ENCODE results near the gene ABHD16B. TPM values are rescaled to one million over a fixed set of nuclear protein-coding genes. Genes with fewer than 3 reads are reported as not detected.

Gene ABHD16B
- polyA plus RNA-seq, 2 of the 4 experiments (the other 2 are of a cell fraction) = not detected

DNA sequence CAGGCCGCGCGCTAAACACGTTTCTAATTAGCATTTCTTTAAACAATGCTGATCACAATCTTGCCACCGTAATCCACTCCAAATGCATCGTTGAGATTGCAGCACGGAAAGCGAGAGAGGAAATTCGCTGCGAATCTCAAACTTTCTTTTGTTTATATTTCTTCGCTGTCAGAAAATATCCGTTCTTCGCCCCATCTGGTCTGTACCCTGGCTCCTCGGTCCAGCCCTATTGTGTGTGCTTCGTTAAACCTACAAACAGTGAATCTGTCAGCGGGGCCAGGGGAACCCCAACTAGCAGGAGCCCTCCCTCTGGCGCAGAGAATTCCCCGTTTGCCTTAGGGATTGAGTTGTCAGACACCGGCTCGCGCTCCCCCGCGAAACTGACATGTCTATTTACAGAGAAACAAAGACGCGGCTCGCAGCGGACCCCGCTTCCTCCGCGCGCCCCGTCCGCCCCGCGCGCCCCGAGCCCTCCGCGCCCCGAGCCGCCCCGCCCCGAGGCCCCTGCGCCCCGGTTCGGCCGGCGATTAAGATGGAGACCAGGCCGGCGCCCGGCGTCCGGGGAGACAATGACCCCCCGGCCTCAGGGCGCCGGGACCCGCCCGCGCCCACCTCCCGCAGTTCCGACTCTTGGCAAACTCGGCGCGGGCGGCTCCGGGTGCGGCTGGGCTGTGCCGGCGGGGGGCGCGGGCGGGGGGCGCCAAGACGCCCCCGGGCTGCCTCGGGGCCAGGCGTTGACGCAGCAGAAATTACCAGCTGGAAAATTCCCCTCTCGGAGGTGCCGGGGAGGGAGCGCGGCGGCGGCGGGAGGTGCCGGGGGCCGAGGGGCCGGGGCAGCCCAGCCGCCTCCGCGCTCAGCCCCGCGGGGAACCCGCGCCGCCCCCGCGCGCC is 31.1 kb upstream of the ABHD16B start:
- POLR2A ChIA-PET = no interaction called here
- 61% methylated on average over 29 of the region's 99 CpGs for WGBS (ENCODE audit: missing lambda C conversion rate)
- no peak for FAIRE-seq

DNA sequence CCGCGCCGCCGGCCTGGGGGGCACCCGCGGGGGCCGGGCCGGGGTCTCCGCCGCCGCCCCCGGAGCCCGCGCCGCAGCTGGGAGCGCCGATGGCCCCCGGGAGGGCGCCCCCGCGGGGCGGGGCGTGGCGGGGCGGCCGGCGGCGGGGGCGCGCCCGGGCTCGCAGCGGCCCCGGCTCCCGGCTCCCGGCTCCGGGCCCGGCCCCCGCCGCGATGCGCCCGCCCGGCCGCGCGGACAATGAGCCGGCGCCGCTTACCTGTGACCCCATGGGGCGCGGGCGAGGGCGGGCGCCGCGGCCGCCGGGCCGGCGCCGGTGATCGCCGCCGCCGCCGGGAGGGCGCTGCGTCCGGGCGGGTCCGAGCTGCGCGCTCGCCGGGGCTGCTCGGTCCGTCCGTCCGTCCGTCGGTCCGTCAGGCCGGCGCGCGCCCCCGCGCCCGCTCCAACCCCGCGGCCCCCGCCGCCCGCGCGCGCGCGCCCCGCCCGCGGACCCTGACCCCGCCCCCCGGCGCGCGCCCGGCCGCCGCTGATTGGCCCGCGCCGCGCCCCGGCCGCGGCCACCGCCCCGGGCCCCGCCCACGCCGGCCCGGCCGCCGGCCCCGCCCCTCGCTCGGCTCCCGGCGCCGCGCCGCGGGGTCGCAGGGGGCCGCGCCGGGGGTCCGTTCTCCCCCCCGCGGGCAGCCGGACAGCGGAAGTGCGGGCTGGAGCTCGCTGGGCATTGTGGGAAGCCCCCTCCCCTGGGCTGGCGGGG is 30.3 kb upstream of the ABHD16B start, which contains the start of gene ZBTB46:
ZBTB46 (minus strand) TSS at position 424 of the 748 bp plus-strand sequence. CDS start 40,507 bp downstream, outside the sequence.
- ChIA-PET CTCF (interaction anchor here (1.1 to 1.4 kb wide), 2 partner anchors 12 to 143 kb away, joined by 3 to 5 read pairs; no protein-coding TSS in a partner anchor), POLR2A (no interaction called here)
- no peak for FAIRE-seq
- DNase-seq (ENCODE audit: low read depth in 1 of 2, low spot score in 1 of 2) = peak in 1 of 2 experiments; percentile 75
- 2% methylated on average over 8 of the region's 147 CpGs for WGBS (ENCODE audit: missing lambda C conversion rate)
- Histone ChIP-seq H3K9me3 (no peaks in the 10 kb centered on the region), H3K4me2 (peak within 1 kb of the TSS; percentile 100), H3K27ac (peak within 1 kb of the TSS; percentile 78 to 88), H3K4me3 (peak within 1 kb of the TSS; percentile 99), H3K4me1 (peaks cover 23% of the 10 kb centered on the region)
- no peak for TF ChIP-seq HOXB13 (CRISPR knock-in tag; IDR thresholded peaks at IDR 0.05; ENCODE audit: low read depth)
- no peak for TF ChIP-seq HOXA7 (CRISPR knock-in tag; IDR thresholded peaks at IDR 0.05)
- no peak for TF ChIP-seq ZNF302 (CRISPR knock-in tag; IDR thresholded peaks at IDR 0.05)
- no peak for TF ChIP-seq BHLHE40 (IDR thresholded peaks at IDR 0.05; ENCODE audit: low read depth, low read length)
- no peak for TF ChIP-seq TFCP2L1 (CRISPR knock-in tag; IDR thresholded peaks at IDR 0.05)
- TF ChIP-seq CHD4 (IDR thresholded peaks at IDR 0.05; ENCODE audit: borderline replicate concordance) = no peak
- ATAC-seq = peak in 1 of 2 experiments; percentile 47; a peak in 2 of 6 replicates

More for the DNA sequence above, 31.1 kb upstream of the ABHD16B start:
- peak overlapping the region; percentile 64 to 84; a peak in 5 of 6 replicates for H3K27ac ChIP-seq
- DNase-seq (ENCODE audit: low read depth in 1 of 2, low spot score in 1 of 2) = no peak
- CTCF ChIA-PET = interaction anchor here (0.6 to 1.4 kb wide), 3 partner anchors 12 to 180 kb away, joined by 3 to 5 read pairs (median 3); no protein-coding TSS in a partner anchor
- peak overlapping the region; percentile 100 for H3K4me2 ChIP-seq
- peaks cover 19% of the 10 kb centered on the region for H3K4me1 ChIP-seq
- no peak for ATAC-seq
- H3K4me3 ChIP-seq = peak overlapping the region; percentile 99
- H3K9me3 ChIP-seq = no peaks in the 10 kb centered on the region
- TF ChIP-seq MAZ (IDR thresholded peaks at IDR 0.05; ENCODE audit: borderline replicate concordance, low read depth, low read length) = no peak

DNA sequence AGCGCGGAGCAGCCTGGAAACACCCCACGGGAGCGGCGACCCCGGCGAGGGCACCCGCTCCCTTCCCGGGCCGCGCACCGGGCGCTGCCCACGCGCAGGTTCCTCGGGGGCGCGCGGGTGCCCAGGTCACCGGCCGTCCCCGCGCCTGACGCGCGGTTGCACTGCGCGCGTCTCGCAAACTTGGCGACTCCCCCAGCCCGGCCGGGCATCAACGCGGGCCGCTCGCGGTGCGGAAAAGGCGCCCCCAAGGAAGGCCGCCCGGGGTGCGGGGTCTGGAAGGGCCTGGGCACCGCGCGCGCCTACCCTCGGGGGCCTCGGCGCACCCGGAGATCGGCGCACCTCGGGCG is 29.7 kb upstream of the ABHD16B start:
- peaks cover 23% of the 10 kb centered on the region for H3K4me1 ChIP-seq
- no CpG with 5 or more reads among the region's 55 CpGs for WGBS (ENCODE audit: missing lambda C conversion rate)
- POLR2A ChIA-PET = no interaction called here

DNA sequence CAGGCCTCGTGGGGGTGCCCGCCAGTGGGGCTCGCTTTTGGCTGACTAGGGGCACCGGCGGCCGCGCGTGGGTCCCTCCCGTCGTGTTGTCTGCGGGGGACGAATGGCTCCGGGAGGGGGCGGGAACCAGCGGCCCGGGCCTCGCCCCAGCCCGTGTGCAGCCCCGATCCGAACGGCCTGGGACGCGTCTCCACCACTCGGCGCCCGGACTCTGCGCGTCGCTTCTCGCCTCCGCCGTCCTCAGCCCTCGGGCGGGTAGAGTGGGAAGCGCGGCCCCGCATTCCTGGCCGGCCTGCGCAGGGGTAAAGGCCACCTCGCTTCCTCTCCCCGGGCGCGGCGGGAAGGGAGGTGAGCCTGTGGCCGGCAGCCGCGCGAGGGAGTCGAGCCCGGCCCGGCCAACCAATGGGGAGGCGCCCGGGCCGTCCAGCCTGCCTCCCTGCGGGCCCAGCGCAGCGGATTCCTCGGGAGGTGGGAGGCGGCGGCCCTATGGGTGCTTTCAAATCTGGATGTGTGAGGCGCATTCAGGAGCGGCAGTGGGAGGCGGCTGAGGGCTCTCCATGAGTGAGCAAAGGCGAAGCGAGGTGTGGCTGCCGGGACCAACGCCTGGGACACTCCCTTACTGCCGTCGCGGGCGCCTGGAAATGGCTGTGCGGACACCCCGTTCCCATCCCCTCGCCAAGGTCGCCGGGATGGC is 29.2 kb upstream of the ABHD16B start:
- CTCF ChIA-PET = no interaction called here
- POLR2A ChIA-PET = interaction anchor here (1.2 kb wide), 1 partner anchor 33 kb away, joined by 4 read pairs; the partner anchor contains the start of gene TPD52L2
- Histone ChIP-seq H3K27ac (peak overlapping the region in 1 of 2 experiments; percentile 88; a peak in 5 of 6 replicates), H3K4me3 (peak overlapping the region; percentile 99), H3K4me2 (peak overlapping the region; percentile 100), H3K9me3 (no peaks in the 10 kb centered on the region), H3K4me1 (peaks cover 23% of the 10 kb centered on the region)
- 78% methylated on average over 55 of the region's 76 CpGs for WGBS (ENCODE audit: missing lambda C conversion rate)
- DNase-seq (ENCODE audit: low read depth in 1 of 2, low spot score in 1 of 2) (no peak), ATAC-seq (peak in 1 of 2 experiments; percentile 7; a peak in 2 of 6 replicates), FAIRE-seq (no peak)
- no peak for TF ChIP-seq HDAC2 (IDR thresholded peaks at IDR 0.05)
- TF ChIP-seq, protein P1, sequence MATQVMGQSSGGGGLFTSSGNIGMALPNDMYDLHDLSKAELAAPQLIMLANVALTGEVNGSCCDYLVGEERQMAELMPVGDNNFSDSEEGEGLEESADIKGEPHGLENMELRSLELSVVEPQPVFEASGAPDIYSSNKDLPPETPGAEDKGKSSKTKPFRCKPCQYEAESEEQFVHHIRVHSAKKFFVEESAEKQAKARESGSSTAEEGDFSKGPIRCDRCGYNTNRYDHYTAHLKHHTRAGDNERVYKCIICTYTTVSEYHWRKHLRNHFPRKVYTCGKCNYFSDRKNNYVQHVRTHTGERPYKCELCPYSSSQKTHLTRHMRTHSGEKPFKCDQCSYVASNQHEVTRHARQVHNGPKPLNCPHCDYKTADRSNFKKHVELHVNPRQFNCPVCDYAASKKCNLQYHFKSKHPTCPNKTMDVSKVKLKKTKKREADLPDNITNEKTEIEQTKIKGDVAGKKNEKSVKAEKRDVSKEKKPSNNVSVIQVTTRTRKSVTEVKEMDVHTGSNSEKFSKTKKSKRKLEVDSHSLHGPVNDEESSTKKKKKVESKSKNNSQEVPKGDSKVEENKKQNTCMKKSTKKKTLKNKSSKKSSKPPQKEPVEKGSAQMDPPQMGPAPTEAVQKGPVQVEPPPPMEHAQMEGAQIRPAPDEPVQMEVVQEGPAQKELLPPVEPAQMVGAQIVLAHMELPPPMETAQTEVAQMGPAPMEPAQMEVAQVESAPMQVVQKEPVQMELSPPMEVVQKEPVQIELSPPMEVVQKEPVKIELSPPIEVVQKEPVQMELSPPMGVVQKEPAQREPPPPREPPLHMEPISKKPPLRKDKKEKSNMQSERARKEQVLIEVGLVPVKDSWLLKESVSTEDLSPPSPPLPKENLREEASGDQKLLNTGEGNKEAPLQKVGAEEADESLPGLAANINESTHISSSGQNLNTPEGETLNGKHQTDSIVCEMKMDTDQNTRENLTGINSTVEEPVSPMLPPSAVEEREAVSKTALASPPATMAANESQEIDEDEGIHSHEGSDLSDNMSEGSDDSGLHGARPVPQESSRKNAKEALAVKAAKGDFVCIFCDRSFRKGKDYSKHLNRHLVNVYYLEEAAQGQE (IDR thresholded peaks at IDR 0.05) = no peak
- no peak for TF ChIP-seq NPAS2 (CRISPR knock-in tag; IDR thresholded peaks at IDR 0.05; ENCODE audit: borderline replicate concordance)
- no peak for TF ChIP-seq FOSB (CRISPR knock-in tag; IDR thresholded peaks at IDR 0.05)
- TF ChIP-seq, protein P2, sequence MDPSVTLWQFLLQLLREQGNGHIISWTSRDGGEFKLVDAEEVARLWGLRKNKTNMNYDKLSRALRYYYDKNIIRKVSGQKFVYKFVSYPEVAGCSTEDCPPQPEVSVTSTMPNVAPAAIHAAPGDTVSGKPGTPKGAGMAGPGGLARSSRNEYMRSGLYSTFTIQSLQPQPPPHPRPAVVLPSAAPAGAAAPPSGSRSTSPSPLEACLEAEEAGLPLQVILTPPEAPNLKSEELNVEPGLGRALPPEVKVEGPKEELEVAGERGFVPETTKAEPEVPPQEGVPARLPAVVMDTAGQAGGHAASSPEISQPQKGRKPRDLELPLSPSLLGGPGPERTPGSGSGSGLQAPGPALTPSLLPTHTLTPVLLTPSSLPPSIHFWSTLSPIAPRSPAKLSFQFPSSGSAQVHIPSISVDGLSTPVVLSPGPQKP (IDR thresholded peaks at IDR 0.05; ENCODE audit: low read depth, low read length) = no peak
- TF ChIP-seq CHD4 (IDR thresholded peaks at IDR 0.05; ENCODE audit: borderline replicate concordance) = no peak
- no peak for TF ChIP-seq JUN (IDR thresholded peaks at IDR 0.05)
- TF ChIP-seq, protein P3, sequence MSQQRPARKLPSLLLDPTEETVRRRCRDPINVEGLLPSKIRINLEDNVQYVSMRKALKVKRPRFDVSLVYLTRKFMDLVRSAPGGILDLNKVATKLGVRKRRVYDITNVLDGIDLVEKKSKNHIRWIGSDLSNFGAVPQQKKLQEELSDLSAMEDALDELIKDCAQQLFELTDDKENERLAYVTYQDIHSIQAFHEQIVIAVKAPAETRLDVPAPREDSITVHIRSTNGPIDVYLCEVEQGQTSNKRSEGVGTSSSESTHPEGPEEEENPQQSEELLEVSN (IDR thresholded peaks at IDR 0.05; ENCODE audit: borderline replicate concordance, low read depth) = 0 out of 2 replicates have a peak, but pooled peaks have one; percentile 26
- TF ChIP-seq, protein P4, sequence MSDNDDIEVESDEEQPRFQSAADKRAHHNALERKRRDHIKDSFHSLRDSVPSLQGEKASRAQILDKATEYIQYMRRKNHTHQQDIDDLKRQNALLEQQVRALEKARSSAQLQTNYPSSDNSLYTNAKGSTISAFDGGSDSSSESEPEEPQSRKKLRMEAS (IDR thresholded peaks at IDR 0.05) = 0 out of 2 replicates have a peak, but pooled peaks have one; percentile 29
- TF ChIP-seq MAFK (IDR thresholded peaks at IDR 0.05; ENCODE audit: partially characterized antibody) = no peak
- TF ChIP-seq POLR2A (IDR thresholded peaks at IDR 0.05; ENCODE audit: low read length) = no peak
- no peak for TF ChIP-seq JUNB (IDR thresholded peaks at IDR 0.05)

More for the DNA sequence above, 29.7 kb upstream of the ABHD16B start:
- CTCF ChIA-PET = interaction anchor here (1.1 kb wide), 1 partner anchor 13 kb away, joined by 5 read pairs; no protein-coding TSS in a partner anchor
- DNase-seq (ENCODE audit: low read depth in 1 of 2, low spot score in 1 of 2) = no peak
- peak overlapping the region; percentile 78 to 88 for H3K27ac ChIP-seq
- peak overlapping the region; percentile 100 for H3K4me2 ChIP-seq
- no peak for ATAC-seq
- no peak for FAIRE-seq
- TF ChIP-seq ZSCAN20 (CRISPR knock-in tag; IDR thresholded peaks at IDR 0.05) (no peak), RNF2 (IDR thresholded peaks at IDR 0.05; ENCODE audit: borderline replicate concordance, low read depth) (no peak)
- H3K9me3 ChIP-seq = no peaks in the 10 kb centered on the region
- H3K4me3 ChIP-seq = peak overlapping the region; percentile 99

All from A549 (cell line).